ENCODE results near the gene FAM222A.

Gene FAM222A

GRCh38 chr12:109753959-109754358, 40.3 kb downstream of the FAM222A start (continued):
- no peak for TF ChIP-seq PRDM2 (tag by site-specific recombination; IDR thresholded peaks at IDR 0.05; ENCODE audit: borderline replicate concordance)
- TF ChIP-seq ZNF529 (tag by site-specific recombination; IDR thresholded peaks at IDR 0.05; ENCODE audit: insufficient replicate concordance) = no peak
- TF ChIP-seq ZNF18 (tag by site-specific recombination; IDR thresholded peaks at IDR 0.05) = no peak
- no peak for TF ChIP-seq KLF1 (tag by site-specific recombination; IDR thresholded peaks at IDR 0.05)
- no peak for TF ChIP-seq GLIS1 (tag by site-specific recombination; IDR thresholded peaks at IDR 0.05)
- TF ChIP-seq ZBTB11 (tag by site-specific recombination; conservative IDR thresholded peaks at IDR 0.05; ENCODE audit: low read depth) = no peak
- no peak for TF ChIP-seq ZNF514 (tag by site-specific recombination; IDR thresholded peaks at IDR 0.05)

- TF ChIP-seq ZNF214 (tag by site-specific recombination; IDR thresholded peaks at IDR 0.05; ENCODE audit: borderline replicate concordance) (no peak), ZNF624 (tag by site-specific recombination; IDR thresholded peaks at IDR 0.05) (no peak), SETDB1 (IDR thresholded peaks at IDR 0.05; ENCODE audit: insufficient read length, low read length) (peak; percentile 64), ZSCAN4 (tag by site-specific recombination; IDR thresholded peaks at IDR 0.05) (no peak)
These were observed 42.8 kb downstream of the FAM222A start for GRCh38 chr12:109756457-109756856.

More at GRCh38 chr12:109756457-109756856, 42.8 kb downstream of the FAM222A start:
- Histone ChIP-seq H3K27ac (ENCODE audit: extremely low read depth, low read depth, low read length) (no peak overlapping the region), H3K36me3 (ENCODE audit: control insufficient read depth in 2 of 2, insufficient read depth in 1 of 2, low read length in 2 of 2) (no peaks in the 10 kb centered on the region), H3K9me3 (ENCODE audit: control insufficient read depth, insufficient read depth, low read depth, low read length) (no peaks in the 10 kb centered on the region), H3K4me1 (ENCODE audit: control insufficient read depth, insufficient read depth, low read length) (no peaks in the 10 kb centered on the region), H3K4me3 (ENCODE audit: low read depth, low read length) (no peak overlapping the region)
- ChIA-PET CTCF (no interaction called here), POLR2A (no interaction called here)

Data from HEK293 (cell line).